Right ventricle myocardium inferior (tissue), 1 donor: ENCODE measurements around the gene BACH2. TPM values are rescaled to one million over a fixed set of nuclear protein-coding genes. Genes with fewer than 3 reads are reported as not detected.

ENCODE experiments used
- ATAC-seq: fragments of 200-7000 bp; cut with Tn5 transposase; one replicate; pipeline ENCODE4 v1.9.1; 2020; ENCODE audit warnings: mild to moderate bottlenecking, moderate library complexity
- DNase-seq: peaks from one replicate; pipeline ENCODE4 v3.0.0; 2021; ENCODE audit errors: missing footprints
- intact Hi-C: fragments of 100-400 bp; cut with DNase I; formaldehyde crosslinking; loops from one replicate; pipeline ENCODE4 v1.11.0; 2022
- total RNA-seq: library from RNA; stranded (reverse); fragmentation: NEBNext Ultra II Directional; extraction: Animal tissue kit (Norgen Biotek cat#: 25700); gene quantifications from one replicate; pipeline ENCODE4 v1.2.1, GENCODE V29; 2021
- donor health status: DM: no; HTN: yes; CAD: no; lungs with severe emphysema.

The BACH2 gene
- total RNA-seq, 1 donor from 2014 or later: 2.2 TPM

DNA sequence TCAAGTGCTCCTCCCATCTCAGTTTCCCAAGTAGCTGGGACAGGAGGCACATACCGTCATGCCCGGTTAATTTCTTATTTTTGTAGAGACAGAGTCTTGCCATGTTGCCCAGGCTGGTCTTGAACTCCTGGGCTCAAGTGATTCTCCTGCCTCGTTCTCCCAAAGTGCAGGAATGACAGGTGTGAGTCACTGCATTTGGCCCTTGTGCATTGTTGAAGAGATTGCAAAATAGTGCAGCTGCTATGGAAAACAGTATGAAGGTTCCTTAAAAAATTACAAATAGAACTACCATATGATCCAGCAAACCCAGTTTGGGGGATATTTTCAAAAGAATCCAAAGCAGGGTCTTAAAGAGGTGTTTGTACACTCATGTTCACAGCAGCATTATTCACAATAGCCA is 333.3 kb downstream of the BACH2 start:
- ATAC-seq (no peak), DNase-seq (no peak)
- intact Hi-C loops: no loop called here

DNA sequence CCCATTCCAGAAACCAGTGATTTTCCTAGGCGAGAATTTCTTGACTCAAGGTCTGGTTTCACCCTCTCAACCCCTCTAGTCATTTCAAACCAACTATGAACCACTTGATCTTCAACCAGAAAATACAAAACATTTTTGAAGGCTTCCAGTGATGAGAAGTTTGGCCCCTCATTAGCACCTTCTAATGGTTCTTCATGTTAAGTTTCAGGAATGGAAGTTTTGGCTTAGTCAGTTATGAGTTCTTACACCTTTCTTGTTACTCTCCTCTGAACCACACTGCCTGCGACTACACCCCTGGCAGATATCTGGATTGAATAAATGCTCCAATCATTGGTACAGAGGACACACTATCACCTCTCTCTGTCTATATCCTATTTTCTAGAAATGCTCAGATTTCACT is 335.2 kb downstream of the BACH2 start:
- no peak for DNase-seq
- intact Hi-C loops: no loop called here
- no peak for ATAC-seq

DNA sequence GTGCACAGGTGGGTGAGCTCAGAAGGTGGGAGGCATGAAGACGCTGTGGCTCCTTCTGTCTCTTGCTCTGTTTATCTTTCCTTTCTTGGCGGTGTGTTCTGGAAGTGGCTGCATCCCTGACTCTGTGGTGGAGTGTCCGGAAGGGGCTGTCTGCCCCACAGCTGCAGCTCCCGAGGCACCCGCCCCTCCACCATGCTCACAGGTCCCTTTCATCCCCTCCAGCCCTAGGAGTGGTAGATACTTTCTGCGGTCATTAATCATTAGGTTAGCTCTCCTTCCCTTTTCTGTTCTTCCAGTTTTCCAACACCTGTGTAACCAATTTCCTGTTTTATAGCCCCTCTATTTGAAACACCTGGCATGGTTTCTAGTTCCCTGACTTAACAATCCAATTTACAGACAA is 336.8 kb downstream of the BACH2 start:
- ATAC-seq (no peak), DNase-seq (no peak)
- intact Hi-C loops: no loop called here

DNA sequence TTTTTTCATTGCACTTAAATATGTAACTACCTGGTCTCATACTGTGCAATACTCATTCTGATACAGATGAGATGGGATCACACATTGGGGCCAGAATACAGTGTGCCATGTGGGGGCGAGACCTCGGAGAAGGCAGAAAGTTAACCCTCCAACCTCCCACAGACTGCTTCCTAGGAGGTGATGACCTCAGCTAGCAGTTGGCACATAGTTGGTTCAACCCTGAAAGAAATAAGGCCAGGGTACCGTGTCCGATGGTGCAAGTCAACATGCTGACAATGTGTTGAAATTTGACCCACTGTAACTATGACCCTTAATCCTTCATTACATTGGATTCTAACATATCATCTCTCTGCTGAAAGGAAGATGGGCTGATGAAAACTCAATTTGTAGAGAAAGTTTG is 340.5 kb downstream of the BACH2 start:
- intact Hi-C loops: no loop called here
- no peak for ATAC-seq
- no peak for DNase-seq

DNA sequence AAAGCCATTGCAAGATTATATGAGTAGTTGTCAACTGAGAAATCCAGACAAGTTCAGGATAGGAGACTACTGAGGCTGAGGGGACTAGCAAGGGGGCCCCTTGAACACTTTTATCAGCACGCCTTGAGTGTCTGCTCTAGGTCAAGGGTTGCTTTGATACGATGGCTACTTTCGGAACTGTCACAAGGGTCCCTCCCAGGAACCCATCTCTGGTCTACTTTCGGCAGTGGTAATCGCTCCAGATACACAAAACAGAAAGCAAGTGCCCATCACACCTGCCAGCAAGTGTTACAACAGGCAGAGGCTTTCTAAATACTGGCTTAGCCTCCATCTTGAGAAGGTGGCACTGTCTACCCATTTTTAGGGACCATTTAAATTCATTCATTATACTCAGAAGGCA is 341.3 kb downstream of the BACH2 start:
- intact Hi-C loops: no loop called here
- DNase-seq (no peak), ATAC-seq (no peak)

DNA sequence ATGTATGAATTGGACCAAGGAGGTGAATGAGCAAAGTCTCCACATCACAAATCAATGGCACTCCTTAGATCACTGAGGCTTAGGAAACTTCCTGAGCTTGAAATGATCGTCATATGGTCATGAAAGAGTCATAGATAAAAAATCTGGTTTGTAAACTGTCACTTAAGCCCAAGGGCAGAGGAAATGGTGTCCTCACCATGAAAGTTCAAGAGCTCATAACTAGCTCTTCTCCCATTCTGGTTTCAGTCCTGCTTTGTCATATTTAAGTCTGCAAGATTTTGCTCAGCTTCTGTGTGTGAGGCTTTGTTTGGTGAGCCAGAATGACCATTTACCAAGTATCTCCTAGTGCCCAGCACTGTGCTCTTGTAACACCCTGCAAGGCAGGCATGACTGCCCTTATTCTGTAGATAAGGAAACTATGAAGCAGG is 341.9 kb downstream of the BACH2 start:
- intact Hi-C loops: no loop called here
- DNase-seq (no peak), ATAC-seq (no peak)

DNA sequence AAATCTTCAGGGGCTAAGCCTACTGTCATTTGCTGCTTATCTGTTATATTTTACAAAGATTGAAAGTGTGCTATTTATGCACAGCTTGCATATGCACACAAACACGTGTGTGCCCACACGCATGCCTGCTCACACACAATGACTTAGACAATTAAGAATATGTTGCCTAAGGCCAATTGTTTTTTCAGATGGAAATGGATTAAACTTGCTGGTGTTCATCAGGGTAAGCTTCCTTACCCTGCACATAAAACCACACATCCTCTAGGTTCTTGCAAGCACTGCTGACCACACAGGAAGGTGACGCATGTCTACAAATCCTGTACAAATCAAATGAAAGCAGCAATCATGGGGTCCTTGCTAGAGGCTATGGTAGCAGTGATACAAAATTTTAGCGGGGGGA is 344.0 kb downstream of the BACH2 start:
- intact Hi-C loops: no loop called here
- ATAC-seq (no peak), DNase-seq (no peak)

DNA sequence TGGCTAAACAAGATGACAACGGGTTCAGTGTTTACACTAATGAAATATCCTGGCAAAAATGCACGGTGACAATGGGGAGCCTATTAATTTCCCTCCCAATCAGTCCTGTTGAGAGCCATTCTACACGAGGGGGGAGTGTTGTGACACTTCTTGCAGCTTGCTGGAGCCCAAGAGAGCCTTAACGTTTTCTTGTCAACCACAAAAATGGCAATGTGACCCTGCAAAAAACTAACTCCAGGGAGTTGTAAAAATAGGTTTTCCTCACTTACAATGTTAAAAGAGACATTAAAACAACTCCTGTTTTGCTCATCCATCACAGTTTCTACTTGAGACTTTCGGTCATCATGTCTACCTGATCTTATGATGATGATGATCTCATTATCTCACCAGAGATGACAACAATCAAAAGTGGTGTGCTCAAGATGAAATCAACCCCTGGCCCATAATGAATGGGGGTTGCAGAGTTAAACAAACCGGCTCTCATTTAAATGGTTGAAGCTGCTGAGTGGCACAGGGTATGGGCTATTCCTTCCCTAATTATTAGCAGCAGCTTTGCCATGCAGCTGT is 344.5 kb downstream of the BACH2 start:
- DNase-seq (no peak), ATAC-seq (no peak)
- intact Hi-C loops: no loop called here

DNA sequence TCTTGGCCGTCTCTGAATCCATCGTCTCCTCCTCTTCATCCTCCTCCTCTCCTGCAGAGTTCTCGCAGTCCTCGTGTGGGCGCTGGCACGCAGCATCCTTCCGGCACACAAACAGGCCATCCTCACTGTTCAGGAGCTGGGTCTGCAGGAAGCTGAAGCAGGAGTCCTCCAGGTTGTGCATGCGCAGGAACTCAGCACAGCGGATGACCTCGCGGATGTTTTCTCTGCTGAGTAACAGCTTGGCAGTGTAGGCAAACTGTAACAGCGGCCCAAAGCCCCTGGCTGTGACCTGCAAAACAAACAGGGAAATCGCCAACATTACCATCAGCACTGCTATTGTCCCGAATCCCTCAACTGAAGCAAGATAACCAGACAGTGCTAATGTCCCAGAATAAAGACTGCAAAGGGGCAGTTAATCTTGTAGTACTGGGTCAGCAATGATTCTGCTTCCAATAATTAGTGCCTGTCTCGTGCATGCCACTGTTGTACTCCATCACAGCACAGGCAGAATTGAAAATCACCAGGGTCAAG is 345.0 kb downstream of the BACH2 start:
- DNase-seq: no peak
- intact Hi-C loops: no loop called here
- no peak for ATAC-seq

DNA sequence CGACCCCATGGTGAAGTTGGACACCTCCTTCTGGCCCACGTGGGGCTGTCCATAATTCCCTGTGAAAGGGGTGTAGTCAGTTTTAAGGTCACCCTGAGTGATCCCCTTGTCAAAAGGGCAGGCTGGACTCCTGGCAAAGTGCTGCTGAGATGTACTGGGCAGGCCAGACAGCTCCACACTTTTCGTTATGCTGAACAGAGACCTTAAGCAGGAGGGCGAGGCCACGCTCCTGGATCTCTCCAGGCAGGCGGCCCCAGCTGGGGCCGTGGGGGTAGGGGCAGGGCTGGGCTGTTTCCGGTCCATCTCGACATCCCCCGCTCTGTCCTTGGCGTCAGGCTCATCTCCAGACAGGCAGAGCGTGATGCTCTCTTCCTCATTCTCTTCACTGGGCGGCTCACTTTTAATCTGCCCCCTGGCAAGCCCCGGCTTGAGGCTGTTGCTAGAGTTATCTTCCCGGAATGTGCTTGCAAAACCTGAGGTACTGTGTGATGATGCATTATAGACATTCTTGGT is 345.7 kb downstream of the BACH2 start:
- ATAC-seq (no peak), DNase-seq (no peak)
- intact Hi-C loops: no loop called here

DNA sequence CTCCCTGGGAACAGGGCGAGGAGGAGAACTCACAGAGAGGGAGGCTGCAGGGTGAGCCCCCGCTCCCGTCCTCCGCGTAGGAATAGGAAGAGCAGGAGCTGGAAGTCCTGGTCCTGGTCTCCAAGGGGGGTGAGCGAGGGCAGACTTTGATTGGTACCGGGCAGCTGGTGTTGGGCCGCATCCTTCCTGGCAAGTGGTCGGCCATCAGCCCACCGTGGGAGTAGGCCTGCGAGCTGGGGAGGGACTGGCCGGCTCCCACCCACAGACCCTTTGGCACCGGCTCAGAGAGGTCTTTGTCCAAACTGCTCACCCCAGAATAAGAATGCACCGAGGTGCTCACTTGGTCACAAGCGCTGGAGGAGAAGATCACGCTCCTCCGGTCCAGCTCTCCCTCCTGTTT is 346.2 kb downstream of the BACH2 start:
- intact Hi-C loops: no loop called here
- no peak for ATAC-seq

DNA sequence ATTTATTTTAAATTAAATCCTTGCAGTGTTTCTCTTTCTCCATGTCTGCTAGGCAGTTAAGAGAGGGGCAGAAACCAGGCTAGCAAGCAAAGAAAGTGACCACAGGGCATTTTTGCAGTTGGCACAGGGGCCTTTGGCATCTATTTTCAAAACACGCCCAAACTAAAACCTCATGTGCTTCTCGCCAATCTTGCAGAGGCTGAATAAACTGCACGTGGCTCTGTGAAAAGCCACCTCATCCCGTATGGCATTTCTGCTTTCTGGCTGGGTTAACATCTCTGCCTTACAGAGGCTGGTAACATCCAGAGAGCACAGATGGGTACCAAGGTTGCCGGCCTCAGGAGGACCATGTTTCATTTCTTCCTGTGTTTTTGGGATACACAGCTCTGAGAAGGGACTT is 347.8 kb downstream of the BACH2 start:
- intact Hi-C loops: loop anchor here (10.0 kb wide), 1 partner anchor 446 kb away; no protein-coding TSS in a partner anchor
- ATAC-seq (no peak), DNase-seq (no peak)

More for the DNA sequence above, 346.2 kb downstream of the BACH2 start:
- no peak for DNase-seq

DNA sequence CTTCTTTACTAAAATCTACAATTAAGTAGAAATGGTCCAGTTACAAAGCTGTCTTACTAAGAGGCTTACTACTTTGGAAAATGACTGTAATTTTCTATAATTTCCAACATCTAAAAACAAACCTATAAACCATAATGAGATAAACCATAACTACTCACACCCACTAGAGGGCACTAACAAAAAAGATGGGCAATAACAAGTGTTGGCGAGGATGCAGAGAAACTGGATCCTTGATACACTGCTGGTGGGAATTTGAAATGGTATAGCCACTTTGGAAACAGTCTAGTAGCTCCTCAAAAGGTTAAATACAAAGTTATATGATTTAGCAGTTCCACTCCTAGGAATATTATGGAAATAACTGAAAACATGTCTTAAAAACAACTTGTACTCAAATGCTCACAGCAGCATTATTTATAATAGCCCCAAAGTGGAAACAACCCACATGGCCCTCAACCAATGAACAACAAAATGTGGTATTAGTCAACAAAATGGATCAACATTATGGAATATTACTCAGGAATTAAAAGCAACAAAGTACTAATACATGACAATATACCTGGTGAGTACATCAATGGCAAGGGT is 351.7 kb downstream of the BACH2 start:
- intact Hi-C loops: loop anchor here (10.0 kb wide), 1 partner anchor 450 kb away; no protein-coding TSS in a partner anchor
- DNase-seq: no peak
- no peak for ATAC-seq

DNA sequence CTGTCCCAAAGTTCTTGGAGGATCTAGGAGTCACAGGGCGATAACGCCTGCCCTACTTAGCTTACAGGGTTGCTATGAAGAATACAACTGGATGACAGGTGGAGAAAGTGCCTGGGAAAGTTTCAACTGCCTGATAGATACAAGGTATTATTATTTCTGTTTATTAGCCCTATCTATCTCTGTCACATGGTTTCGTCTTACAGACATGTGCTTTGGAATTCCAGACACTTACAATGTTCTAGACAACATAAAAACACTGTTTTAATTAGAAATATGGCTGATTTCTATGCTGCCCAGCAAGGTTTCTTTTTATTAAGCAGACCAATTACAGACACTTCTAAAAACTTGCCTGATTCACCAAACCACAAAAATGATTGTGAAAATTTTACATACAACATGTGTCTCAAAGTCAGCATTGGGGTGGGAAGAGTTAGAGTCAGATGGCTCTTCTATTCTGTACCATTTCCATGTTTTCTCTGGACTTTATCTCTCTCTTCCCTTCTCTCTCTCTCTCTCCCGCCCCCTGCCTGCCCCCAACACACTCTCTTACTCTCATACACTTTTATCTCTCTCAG is 352.4 kb downstream of the BACH2 start:
- DNase-seq (no peak), ATAC-seq (no peak)
- intact Hi-C loops: loop anchor here (10.0 kb wide), 1 partner anchor 451 kb away; no protein-coding TSS in a partner anchor

DNA sequence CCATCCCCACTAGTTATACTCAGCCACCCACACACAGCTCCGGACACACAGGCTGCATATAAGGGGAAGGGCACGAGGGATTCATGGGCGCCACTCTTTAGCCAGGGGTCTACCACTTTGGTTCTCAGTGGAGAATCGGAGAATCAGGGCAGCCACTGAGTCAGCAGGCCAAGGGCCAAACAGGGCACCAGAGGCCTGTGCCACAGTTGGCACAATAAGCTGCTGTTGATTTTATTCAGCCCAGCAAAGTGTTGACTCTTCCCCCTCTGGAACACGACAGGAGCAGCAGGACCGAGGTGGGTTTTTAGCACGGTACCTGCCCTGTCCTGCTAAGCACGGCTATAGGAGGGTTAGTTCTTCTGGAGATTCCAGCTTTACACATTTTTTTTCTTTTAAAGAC is 354.0 kb downstream of the BACH2 start:
- intact Hi-C loops: loop anchor here (10.0 kb wide), 1 partner anchor 452 kb away; no protein-coding TSS in a partner anchor
- DNase-seq (no peak), ATAC-seq (no peak)

DNA sequence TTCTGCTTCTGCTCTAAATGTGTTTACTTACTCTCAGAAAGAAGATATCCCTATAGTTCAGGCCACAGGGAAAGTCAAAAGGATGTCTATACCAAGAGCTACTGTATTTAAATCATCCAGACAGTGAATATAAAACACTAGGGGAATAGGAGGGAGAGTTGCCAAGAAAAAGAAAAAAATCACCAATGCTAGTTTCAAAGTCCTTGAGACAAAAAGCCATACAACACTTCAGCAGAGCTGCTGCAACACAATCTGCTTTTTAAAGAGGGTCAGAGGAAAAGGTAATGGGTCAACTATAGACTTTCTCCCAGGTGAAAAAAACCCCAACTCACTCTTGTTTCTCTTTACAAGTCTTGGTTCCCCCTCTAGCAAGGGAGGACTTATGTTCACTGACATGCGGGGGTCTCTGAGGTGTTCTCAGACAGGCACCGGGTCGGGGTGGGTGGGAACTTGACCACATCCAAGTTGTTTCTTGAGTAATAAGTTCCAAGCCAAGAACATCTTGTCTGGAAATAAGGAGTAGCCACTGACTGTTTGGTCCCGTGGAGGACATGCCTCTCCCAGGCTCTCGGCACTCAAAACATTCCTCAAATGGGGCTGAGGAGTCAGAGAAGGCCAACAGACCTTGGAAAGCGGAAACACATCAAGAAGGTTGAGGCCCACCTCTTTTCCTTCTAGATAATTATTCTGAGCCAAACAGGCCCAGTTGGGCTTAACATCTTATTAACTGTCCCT is 354.7 kb downstream of the BACH2 start:
- ATAC-seq: peak; percentile 27

DNA sequence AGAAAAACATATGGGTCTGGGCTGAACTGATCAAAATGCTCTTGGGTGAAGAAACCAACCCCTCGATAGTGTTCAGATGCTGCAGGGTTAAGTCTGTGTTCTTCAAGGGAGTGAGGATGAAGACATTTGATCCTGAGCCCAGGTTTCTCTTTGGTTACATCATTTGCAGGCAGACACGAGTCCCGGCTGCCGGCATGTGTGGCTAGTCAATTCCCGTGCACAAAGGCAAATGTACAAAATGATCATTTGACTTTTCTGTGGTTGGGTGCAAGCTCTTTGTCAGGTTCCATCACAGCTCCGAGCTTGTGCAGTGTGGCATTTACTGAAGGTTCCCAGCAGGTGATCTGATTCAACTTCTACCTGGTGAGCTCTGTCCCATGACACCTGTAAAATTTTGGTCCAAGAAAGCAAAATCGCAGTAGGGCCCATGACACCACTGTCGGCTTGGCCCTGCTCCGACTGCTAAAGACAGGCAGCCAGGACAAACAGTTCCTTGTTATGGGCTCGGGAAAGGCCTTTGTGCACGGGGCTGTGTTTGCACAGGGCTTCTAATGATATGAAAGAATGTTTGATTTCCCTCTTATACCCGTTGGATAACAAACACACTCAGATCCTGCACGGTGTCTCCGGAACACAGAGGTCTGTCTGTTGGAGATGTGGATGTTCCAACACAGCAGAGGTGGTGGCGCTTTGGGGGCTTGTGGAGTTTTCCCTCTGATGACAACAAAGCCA is 355.4 kb downstream of the BACH2 start:
- intact Hi-C loops: loop anchor here (10.0 kb wide), 1 partner anchor 454 kb away; no protein-coding TSS in a partner anchor
- peak; percentile 54 for ATAC-seq
- DNase-seq: no peak

More for the DNA sequence above, 354.7 kb downstream of the BACH2 start:
- intact Hi-C loops: loop anchor here (10.0 kb wide), 1 partner anchor 453 kb away; no protein-coding TSS in a partner anchor
- DNase-seq: no peak

DNA sequence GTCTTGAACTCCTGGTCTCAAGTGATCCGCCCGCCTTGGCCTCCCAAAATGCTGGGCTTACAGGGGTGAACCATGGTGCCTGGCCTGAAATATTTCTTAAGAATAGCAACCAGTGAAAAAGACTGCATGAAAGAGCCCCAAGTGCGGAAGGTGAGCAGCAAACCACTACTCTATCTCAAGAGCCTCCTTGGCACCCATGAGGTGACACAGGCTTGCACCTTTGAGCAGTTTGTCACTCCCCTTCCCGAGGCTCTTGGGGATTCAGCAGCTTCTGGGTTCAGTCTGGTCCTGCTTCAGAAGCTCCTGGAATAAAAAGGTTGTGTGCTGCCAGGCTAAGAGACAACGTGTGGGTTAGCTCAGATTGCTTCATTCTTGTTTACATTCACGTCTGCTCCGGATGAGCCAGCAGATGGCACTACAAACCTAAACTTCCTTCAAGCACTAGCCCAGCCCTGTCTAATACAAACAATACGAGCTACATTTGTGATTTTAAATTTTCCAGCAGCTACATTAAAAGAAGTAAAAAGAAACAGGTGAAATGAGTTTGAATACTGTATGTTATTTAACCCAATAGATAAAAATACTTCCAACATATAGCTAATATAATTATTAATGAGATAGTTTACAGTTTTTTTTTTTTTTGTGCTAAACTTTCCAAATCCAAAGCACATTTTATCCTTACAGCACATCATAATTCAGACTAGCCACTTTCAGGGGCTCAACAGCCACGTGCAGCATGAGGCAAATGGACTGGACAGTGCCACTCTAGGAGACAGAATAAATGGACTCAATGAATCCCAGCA is 356.2 kb downstream of the BACH2 start:
- ATAC-seq (peak; percentile 80), DNase-seq (no peak)
- intact Hi-C loops: loop anchor here (1.0 to 10.0 kb wide), 2 partner anchors 454 to 539 kb away; no protein-coding TSS in a partner anchor
